ENCODE measurements around the gene GNAQ.
A peak's percentile ranks its signal among the peaks of the same experiment; 100 is the strongest.

The GNAQ gene

DNA sequence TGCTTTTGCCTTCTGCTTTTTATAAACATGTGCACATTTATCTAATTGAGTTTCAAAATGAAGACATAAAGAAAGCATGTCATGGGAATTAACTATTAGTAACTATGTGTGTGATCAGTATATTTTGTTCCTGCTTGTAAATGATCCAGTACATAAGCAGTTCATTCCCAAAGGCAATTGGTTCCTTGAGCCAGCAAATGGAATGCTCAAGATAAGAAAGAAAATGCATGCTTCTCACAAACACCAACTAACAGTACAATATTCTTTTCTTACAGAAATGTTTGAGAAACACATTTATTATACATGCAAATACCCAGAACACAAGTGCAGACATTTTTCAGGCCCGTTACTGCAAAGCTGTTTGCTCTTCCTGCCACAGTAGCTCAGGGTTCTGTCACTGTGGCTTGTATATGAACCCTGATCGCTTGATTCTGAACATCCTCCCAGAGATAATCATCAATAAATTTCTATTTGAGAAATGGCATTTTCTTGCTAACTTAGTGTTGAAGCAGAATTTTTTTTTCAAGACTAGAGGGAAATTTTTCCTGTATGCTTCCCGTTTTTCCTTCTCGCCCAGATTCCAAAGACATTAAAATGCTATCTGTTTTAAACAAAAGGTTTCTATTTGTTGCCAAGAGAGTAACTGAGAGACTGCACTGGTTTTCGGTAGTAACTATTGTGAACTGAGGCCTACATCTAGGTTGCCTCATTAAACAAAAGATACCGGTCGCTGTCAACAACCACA is 1.9 kb downstream of the GNAQ start:
- ChIA-PET POLR2A (interaction anchor here (1.2 kb wide), 1 partner anchor 12 kb away, joined by 3 read pairs; no protein-coding TSS in a partner anchor), CTCF (interaction anchor here (1.7 kb wide), 1 partner anchor 52 kb away, joined by 9 read pairs; no protein-coding TSS in a partner anchor)
- no peak for DNase-seq (ENCODE audit: low read depth, low spot score)

DNA sequence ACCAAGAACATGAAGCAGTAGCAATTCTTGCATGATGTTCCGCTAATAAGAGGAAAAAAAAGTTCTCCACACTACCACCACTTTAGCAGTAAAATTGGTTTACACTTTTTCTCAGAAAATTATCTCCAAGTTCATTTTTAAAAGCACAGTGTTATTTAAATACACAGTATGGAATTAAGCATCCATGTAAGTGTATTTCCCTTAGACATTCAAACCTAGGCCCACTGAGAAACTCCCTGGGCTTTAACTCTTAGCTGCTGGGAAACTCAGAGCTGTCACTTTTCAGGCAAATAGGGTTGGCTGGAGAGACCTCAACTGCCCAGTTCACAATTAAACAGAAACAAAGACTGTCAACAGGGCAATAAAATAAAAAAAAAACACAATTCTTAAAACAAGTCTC is 2.7 kb downstream of the GNAQ start:
- TF ChIP-seq, protein P1, sequence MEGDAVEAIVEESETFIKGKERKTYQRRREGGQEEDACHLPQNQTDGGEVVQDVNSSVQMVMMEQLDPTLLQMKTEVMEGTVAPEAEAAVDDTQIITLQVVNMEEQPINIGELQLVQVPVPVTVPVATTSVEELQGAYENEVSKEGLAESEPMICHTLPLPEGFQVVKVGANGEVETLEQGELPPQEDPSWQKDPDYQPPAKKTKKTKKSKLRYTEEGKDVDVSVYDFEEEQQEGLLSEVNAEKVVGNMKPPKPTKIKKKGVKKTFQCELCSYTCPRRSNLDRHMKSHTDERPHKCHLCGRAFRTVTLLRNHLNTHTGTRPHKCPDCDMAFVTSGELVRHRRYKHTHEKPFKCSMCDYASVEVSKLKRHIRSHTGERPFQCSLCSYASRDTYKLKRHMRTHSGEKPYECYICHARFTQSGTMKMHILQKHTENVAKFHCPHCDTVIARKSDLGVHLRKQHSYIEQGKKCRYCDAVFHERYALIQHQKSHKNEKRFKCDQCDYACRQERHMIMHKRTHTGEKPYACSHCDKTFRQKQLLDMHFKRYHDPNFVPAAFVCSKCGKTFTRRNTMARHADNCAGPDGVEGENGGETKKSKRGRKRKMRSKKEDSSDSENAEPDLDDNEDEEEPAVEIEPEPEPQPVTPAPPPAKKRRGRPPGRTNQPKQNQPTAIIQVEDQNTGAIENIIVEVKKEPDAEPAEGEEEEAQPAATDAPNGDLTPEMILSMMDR (IDR thresholded peaks at IDR 0.05; ENCODE audit: insufficient read depth, low read length, missing control alignments) = no peak
- DNase-seq (ENCODE audit: low read depth, low spot score) = no peak
- ChIA-PET POLR2A (interaction anchor here (1.2 kb wide), 1 partner anchor 12 kb away, joined by 3 read pairs; no protein-coding TSS in a partner anchor), CTCF (interaction anchor here (1.7 kb wide), 1 partner anchor 52 kb away, joined by 9 read pairs; no protein-coding TSS in a partner anchor)
- peak overlapping the region; percentile 85 for H3K4me3 ChIP-seq (ENCODE audit: low read depth, low read length)

More for the DNA sequence above, 1.9 kb downstream of the GNAQ start:
- H3K4me3 ChIP-seq (ENCODE audit: low read depth, low read length) = peak overlapping the region; percentile 85
- TF ChIP-seq, protein P1 (IDR thresholded peaks at IDR 0.05; ENCODE audit: insufficient read depth, low read length, missing control alignments) = no peak

DNA sequence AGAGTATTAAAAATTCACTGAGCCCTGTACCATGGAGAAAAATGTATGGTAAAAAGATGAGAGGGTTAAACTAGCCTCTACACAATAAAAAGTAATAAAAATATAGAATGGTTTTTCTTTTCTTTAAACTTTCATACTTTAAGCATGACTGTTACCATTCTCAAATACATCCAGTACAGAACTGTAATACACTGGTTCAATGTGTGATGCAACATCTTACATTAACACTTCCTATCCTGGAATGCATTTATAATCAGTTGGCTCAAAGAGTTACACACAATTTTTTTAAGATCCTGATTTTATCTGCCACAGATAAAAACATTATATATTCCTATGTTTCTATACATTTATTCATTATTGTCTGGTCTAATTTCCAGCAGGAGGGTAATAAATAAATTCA is 4.7 kb downstream of the GNAQ start:
- no peak overlapping the region for H3K4me3 ChIP-seq (ENCODE audit: low read depth, low read length)
- TF ChIP-seq, protein P1 (IDR thresholded peaks at IDR 0.05; ENCODE audit: insufficient read depth, low read length, missing control alignments) = no peak
- no peak for DNase-seq (ENCODE audit: low read depth, low spot score)
- POLR2A ChIA-PET = no interaction called here
- CTCF ChIA-PET = interaction anchor here (0.6 to 3.9 kb wide), 2 partner anchors 50 to 157 kb away, joined by 3 to 15 read pairs; no protein-coding TSS in a partner anchor

DNA sequence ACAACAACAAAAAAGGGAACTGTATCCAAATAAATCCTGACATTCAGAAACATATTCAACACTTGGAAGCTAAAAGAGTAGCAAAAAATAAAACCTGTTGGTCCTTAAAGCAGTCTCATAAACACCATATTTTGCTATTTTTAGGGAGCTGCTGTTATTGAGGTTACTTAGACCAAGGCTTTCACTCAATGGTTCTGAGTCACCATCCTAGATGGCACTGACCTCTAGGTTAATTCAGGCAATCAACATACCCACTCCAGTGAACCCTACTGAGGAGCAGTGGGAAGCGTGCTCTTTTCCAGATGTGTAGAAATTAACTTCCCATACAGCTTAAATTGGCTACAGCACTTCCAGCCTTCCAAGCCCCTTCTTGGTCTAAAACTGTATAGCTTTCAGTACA is 5.2 kb downstream of the GNAQ start:
- TF ChIP-seq, protein P1 (IDR thresholded peaks at IDR 0.05; ENCODE audit: insufficient read depth, low read length, missing control alignments) = no peak
- no peak overlapping the region for H3K4me3 ChIP-seq (ENCODE audit: low read depth, low read length)
- CTCF ChIA-PET = interaction anchor here (1.6 to 3.9 kb wide), 2 partner anchors 50 to 53 kb away, joined by 3 to 15 read pairs; no protein-coding TSS in a partner anchor
- POLR2A ChIA-PET = no interaction called here
- no peak for DNase-seq (ENCODE audit: low read depth, low spot score)

DNA sequence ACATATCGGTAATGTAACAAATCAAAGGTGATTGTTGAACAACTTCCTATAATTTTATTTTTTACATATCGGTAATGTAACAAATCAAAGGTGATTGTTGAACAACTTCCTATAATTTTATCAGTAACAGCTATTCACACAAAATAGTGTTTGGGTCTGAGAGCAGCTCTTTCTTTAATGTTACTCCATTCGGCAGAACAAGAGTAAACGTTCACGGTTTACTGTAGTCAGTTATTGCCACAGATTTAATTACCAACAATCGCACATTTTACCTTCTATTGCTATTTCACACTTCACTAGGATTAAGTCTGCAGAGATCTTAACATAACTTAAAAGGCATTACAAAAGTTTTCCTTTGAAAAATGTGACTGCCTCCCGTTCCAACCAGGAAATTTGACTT is 6.4 kb downstream of the GNAQ start:
- CTCF ChIA-PET = interaction anchor here (1.3 to 3.9 kb wide), 3 partner anchors 10 to 51 kb away, joined by 3 to 15 read pairs (median 8); no protein-coding TSS in a partner anchor

More for the DNA sequence above, 6.4 kb downstream of the GNAQ start:
- POLR2A ChIA-PET = no interaction called here
- no peak for DNase-seq (ENCODE audit: low read depth, low spot score)
- no peak overlapping the region for H3K4me3 ChIP-seq (ENCODE audit: low read depth, low read length)
- TF ChIP-seq, protein P1 (IDR thresholded peaks at IDR 0.05; ENCODE audit: insufficient read depth, low read length, missing control alignments) = no peak

Measured in AG04449 (cell line).